ENCODE measurements around the gene PGP.

PGP gene

DNA sequence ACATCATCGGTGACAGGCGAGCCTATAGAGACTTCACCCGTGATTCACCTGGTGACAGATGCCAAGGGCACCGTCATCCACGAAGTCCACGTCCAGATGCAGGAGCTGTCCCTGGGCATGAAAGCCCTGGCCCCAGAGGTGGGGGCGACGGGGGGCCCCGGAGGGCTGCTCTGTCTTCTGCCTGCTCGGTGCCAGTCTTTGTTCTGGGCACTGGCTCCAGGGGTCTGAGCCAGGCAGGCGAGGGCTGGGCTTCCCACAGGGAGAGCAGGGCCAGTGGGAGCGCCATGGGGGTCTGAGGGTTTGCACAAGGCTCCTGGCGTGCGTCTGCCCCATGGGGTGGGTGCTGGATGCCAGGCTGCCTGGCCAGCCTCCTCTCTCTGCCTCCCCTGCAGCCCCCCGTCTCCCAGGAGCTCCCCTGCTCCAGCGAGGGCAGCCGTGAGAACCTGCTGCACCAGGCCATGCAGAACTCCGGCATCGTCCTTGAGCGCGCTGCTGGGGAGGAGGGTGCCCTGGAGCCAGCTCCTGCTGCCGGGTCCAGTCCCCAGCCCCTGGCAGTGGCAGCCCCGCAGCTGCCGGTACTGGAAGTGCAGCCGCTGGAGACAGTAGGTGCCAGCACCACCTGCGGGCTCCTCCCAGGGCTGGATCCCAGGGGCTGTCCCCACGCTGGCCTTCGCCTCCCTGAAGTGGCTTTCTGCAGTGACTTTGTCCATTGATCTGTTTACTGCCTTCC is 18.6 kb upstream of the PGP start:
- Histone ChIP-seq H3K27ac (ENCODE audit: low read length) (no peak overlapping the region), H2AFZ (ENCODE audit: low read length) (no peak overlapping the region), H3K27me3 (replicated peaks; ENCODE audit: insufficient read depth, low read length) (no peaks in the 10 kb centered on the region; the same call in 1 of the 2 replicates), H3K9ac (ENCODE audit: low read length) (no peak overlapping the region), H4K20me1 (ENCODE audit: insufficient read depth, low read length) (no peaks in the 10 kb centered on the region), H3F3A (ENCODE audit: insufficient read depth, low read length) (no peaks in the 10 kb centered on the region), H3K79me2 (ENCODE audit: low read length) (peaks cover 11% of the 10 kb centered on the region), H3K9me3 (replicated peaks; ENCODE audit: insufficient read depth, low read length) (no peaks in the 10 kb centered on the region), H3K4me2 (ENCODE audit: low read depth, low read length) (no peak overlapping the region), H3K9me2 (replicated peaks; ENCODE audit: insufficient read depth, low read length) (no peaks in the 10 kb centered on the region), H3K4me3 (ENCODE audit: low read length) (no peak overlapping the region), H3K36me3 (replicated peaks; ENCODE audit: insufficient read depth, low read length) (no peaks in the 10 kb centered on the region), H3K4me1 (ENCODE audit: low read length) (no peaks in the 10 kb centered on the region)
- DNase-seq: no peak
- TF ChIP-seq EZH2phosphoT487 (IDR thresholded peaks at IDR 0.05; ENCODE audit: low read length) (no peak), EZH2 (optimal IDR thresholded peaks at IDR 0.05; ENCODE audit: low read depth, low read length) (no peak), CTCF (IDR thresholded peaks at IDR 0.05; ENCODE audit: low read length) (no peak)

DNA sequence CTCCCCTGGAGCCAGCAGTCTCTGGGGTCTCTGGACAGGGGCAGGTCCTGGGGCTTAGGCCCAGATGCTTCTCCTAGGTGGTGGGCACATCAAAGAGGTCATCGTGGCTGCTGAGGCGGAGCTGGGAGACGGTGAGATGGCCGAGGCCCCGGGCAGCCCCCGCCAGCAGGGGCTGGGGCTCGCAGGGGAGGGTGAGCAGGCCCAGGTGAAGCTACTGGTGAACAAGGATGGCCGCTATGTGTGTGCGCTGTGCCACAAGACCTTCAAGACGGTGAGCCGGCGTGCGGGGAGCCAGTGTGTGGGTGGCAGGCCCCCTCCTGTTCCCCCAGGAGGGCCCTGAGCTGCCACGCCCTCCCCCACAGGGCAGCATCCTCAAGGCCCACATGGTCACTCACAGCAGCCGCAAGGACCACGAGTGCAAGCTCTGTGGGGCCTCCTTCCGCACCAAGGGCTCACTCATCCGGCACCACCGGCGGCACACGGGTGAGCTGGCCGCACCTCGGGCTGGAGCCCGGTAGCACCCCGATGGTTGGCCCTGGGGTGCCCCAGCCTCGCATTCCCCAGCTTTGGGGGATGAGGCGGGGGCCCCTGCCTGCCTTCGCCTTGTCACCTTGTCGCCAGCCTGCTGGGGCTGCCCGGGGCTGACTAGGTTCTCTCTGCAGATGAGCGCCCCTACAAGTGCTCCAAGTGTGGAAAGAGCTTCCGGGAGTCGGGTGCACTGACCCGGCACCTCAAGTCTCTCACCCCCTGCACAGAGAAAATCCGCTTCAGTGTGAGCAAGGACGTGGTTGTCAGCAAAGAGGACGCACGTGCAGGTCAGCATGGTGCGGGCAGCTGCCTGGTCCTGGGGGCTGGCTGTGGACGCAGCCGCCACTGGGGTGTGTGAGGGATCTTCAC is 17.7 kb upstream of the PGP start:
- TF ChIP-seq EZH2phosphoT487 (IDR thresholded peaks at IDR 0.05; ENCODE audit: low read length) (no peak), CTCF (IDR thresholded peaks at IDR 0.05; ENCODE audit: low read length) (no peak)
- Histone ChIP-seq H3K27me3 (replicated peaks; ENCODE audit: insufficient read depth, low read length) (no peaks in the 10 kb centered on the region; the same call in 1 of the 2 replicates), H4K20me1 (ENCODE audit: insufficient read depth, low read length) (no peaks in the 10 kb centered on the region), H3K4me2 (ENCODE audit: low read depth, low read length) (no peak overlapping the region), H3K79me2 (ENCODE audit: low read length) (peaks cover 17% of the 10 kb centered on the region), H3K9me3 (replicated peaks; ENCODE audit: insufficient read depth, low read length) (no peaks in the 10 kb centered on the region), H3K36me3 (replicated peaks; ENCODE audit: insufficient read depth, low read length) (no peaks in the 10 kb centered on the region), H3K9me2 (replicated peaks; ENCODE audit: insufficient read depth, low read length) (no peaks in the 10 kb centered on the region), H3K4me1 (ENCODE audit: low read length) (no peaks in the 10 kb centered on the region), H3K9ac (ENCODE audit: low read length) (no peak overlapping the region), H2AFZ (ENCODE audit: low read length) (no peak overlapping the region), H3F3A (ENCODE audit: insufficient read depth, low read length) (no peaks in the 10 kb centered on the region), H3K4me3 (ENCODE audit: low read length) (no peak overlapping the region), H3K27ac (ENCODE audit: low read length) (no peak overlapping the region)
- DNase-seq: no peak

DNA sequence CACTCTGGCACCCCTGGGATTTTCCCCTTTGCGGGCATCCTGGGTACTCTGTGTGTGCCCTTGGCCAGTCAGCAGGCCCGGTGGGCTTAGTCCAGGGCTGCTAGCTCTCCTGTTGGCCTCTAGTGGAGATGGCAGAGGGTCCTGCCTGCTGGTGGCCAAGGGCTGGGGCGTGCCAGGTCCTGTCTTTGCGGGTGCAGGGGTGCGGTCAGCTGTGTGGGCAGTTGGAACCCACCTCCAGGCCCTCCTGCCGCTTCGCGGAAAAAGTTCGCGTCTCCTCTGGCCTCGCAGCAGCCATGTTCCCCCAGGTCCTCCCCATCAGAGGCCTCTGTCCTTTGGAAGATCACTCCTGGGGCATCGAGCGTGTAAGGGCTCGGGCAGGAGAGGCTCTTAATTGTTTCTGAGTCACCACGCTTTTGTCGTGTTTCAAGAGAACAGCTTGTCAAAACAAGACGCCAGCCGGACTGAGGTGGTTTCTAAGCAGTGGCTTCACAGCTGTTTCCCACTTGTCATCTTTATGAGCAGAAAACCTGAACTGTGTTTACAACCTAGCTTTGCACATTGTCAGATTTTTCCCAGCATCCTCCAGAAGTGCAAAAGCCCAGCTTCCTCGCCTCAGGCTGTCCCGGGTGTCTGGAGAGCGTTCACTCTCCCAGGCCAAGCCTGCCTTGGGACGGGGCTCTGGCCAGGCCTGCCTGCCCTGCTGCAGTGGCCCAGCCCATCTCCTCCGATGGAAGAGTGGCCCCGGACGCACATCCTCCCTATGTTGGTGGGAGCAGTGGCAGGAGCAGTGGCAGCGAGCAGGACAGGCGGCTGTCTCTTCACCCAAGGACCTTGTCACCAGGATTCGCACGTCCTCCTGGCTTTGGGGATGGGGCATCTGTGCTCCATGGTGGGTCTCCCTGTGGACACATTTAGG is 16.6 kb upstream of the PGP start:
- Histone ChIP-seq H3K4me2 (ENCODE audit: low read depth, low read length) (no peak overlapping the region), H3K4me1 (ENCODE audit: low read length) (no peaks in the 10 kb centered on the region), H3K79me2 (ENCODE audit: low read length) (peaks cover 26% of the 10 kb centered on the region), H3F3A (ENCODE audit: insufficient read depth, low read length) (no peaks in the 10 kb centered on the region), H2AFZ (ENCODE audit: low read length) (no peak overlapping the region), H3K4me3 (ENCODE audit: low read length) (no peak overlapping the region), H3K9me2 (replicated peaks; ENCODE audit: insufficient read depth, low read length) (no peaks in the 10 kb centered on the region), H3K9me3 (replicated peaks; ENCODE audit: insufficient read depth, low read length) (no peaks in the 10 kb centered on the region), H4K20me1 (ENCODE audit: insufficient read depth, low read length) (no peaks in the 10 kb centered on the region), H3K36me3 (replicated peaks; ENCODE audit: insufficient read depth, low read length) (no peaks in the 10 kb centered on the region), H3K9ac (ENCODE audit: low read length) (no peak overlapping the region), H3K27me3 (replicated peaks; ENCODE audit: insufficient read depth, low read length) (no peaks in the 10 kb centered on the region), H3K27ac (ENCODE audit: low read length) (no peak overlapping the region)
- no peak for DNase-seq
- TF ChIP-seq EZH2phosphoT487 (IDR thresholded peaks at IDR 0.05; ENCODE audit: low read length): no peak
- no peak for TF ChIP-seq EZH2 (optimal IDR thresholded peaks at IDR 0.05; ENCODE audit: low read depth, low read length)
- no peak for TF ChIP-seq CTCF (IDR thresholded peaks at IDR 0.05; ENCODE audit: low read length)

Data from MM.1S (cell line).